Adrenal gland (tissue), 12 donors: ENCODE data around the gene NR2F1-AS1. TPM values are rescaled to one million over a fixed set of nuclear protein-coding genes. Genes with fewer than 3 reads are reported as not detected.

Experiments used
- DNase-seq, 7 donors: peaks; one replicate each; pipeline ENCODE4 v3.0.0-alpha.2; 2019 to 2020
- H3K27ac ChIP-seq, 5 donors: fragments of 200-600 bp; sonication (generic) in 4 of 5; 1 replicate in 3 of 5; 2 replicates in 2 of 5; pipeline versions ENCODE4 v1.5.1 to v1.8.0; 2016 to 2020; ENCODE audit warnings: mild to moderate bottlenecking in 1 of 5
- H3K27me3 ChIP-seq: fragments of 200-600 bp; 2 replicates; pipeline ENCODE4 v1.8.0; 2021
- H3K36me3 ChIP-seq, 2 donors: fragments of 200-600 bp; replicated peaks in 1 of 2; 1 replicate in 1 of 2; 2 replicates in 1 of 2; pipeline versions ENCODE4 v1.5.1 to v1.8.0; 2018 to 2022
- H3K4me1 ChIP-seq, 2 donors: fragments of 200-600 bp; replicated peaks in 1 of 2; 1 replicate in 1 of 2; 2 replicates in 1 of 2; pipeline versions ENCODE4 v1.5.1 to v1.8.0; 2018 to 2021
- H3K4me3 ChIP-seq, 4 donors: fragments of 200-600 bp; sonication (generic) in 3 of 4; one replicate each; pipeline ENCODE4 v1.5.1; 2016 to 2018
- H3K9me3 ChIP-seq, 3 donors: fragments of 200-600 bp; sonication (generic) in 1 of 3; replicated peaks in 1 of 3; 1 replicate in 2 of 3; 2 replicates in 1 of 3; pipeline versions ENCODE4 v1.5.1 to v1.8.0; 2016 to 2021
- POLR2A ChIP-seq, 2 donors: fragments of 450-650 bp; IDR thresholded peaks; one replicate each; pipeline ENCODE4 v1.6.1; 2017; ENCODE audit warnings: antibody characterized with exemption in 2 of 2, mild to moderate bottlenecking in 2 of 2, moderate library complexity in 1 of 2
- WGBS, 4 donors: extraction: QIAGEN DNeasy Blood & Tissue Kit in 2 of 4; methylation state at CpG; one replicate each; pipeline versions ENCODE4 v1.1.5 to v1.1.7; 2013 to 2017; 5-methylcytosine and 5-hydroxymethylcytosine counted together
- intact Hi-C, 2 donors: fragments of 100-400 bp; cut with DNase I; formaldehyde crosslinking; loops; one replicate each; pipeline versions ENCODE4 v1.14.1 to v1.15.0; 2022 to 2023
- polyA plus RNA-seq, 3 donors: library from polyadenylated mRNA; stranded (reverse); fragments of 200-250 nt in 2 of 3; fragments of 350-450 nt in 1 of 3; fragmentation: Illumina TruSeq in 1 of 3; extraction: RNeasy Lipid Tissue Mini Kit (QIAGEN cat#74804) in 1 of 3; gene quantifications; one replicate each; pipeline ENCODE4 v1.2.3, GENCODE V29; 2013 to 2014
- total RNA-seq, 9 donors: library from RNA; depleted of rRNA in 4 of 9; stranded (reverse); fragments of >200 nt in 4 of 9; fragments of 120-200 nt in 1 of 9; fragmentation: NEBNext Ultra II Directional in 1 of 9; extraction: Animal tissue kit (Norgen Biotek cat#: 25700) in 1 of 9; gene quantifications; one replicate each; pipeline versions ENCODE4 v1.1.0 to v1.2.4, GENCODE V29; 2013 to 2023
- TF ChIP-seq, protein P1 (sequence below), 6 experiments: fragments of 450-650 bp in 4 of 6; fragments of 200-600 bp in 2 of 6; sonication (generic) in 1 of 6; IDR thresholded peaks; 1 replicate in 5 of 6; 2 replicates in 1 of 6; pipeline versions ENCODE4 v1.5.1 to v1.8.0; 2016 to 2021; ENCODE audit warnings: antibody characterized with exemption in 6 of 6, mild to moderate bottlenecking in 2 of 6, moderate library complexity in 1 of 6
- donor health status: healthy with polysubstance abuse.
- donor health status: Bipolar disorder and iron deficiency.
- donor health status: DM: yes; HTN: yes; CAD: no.
- donor health status: DM: no; HTN: no; CAD: no.
- donor health status: DM: no; HTN: no; CAD: no.
- donor health status: DM: yes; HTN: yes; CAD: no.

Gene NR2F1-AS1
- total and polyA plus RNA-seq, 12 donors: 13.2 to 107 (median 29.1) TPM

GRCh38 chr5:93573354-93574351, 7.4 kb downstream of the NR2F1-AS1 start:
- H3K4me1 ChIP-seq: peaks cover 0 to 25% of the 10 kb centered on the region in 2 donors
- H3K27me3 ChIP-seq: no peaks in the 10 kb centered on the region
- peak overlapping the region in 1 of 4 donors; percentile 38 for H3K4me3 ChIP-seq
- no peaks in the 10 kb centered on the region for H3K36me3 ChIP-seq
- TF ChIP-seq POLR2A (IDR thresholded peaks at IDR 0.05): no peak
- TF ChIP-seq, protein P1, sequence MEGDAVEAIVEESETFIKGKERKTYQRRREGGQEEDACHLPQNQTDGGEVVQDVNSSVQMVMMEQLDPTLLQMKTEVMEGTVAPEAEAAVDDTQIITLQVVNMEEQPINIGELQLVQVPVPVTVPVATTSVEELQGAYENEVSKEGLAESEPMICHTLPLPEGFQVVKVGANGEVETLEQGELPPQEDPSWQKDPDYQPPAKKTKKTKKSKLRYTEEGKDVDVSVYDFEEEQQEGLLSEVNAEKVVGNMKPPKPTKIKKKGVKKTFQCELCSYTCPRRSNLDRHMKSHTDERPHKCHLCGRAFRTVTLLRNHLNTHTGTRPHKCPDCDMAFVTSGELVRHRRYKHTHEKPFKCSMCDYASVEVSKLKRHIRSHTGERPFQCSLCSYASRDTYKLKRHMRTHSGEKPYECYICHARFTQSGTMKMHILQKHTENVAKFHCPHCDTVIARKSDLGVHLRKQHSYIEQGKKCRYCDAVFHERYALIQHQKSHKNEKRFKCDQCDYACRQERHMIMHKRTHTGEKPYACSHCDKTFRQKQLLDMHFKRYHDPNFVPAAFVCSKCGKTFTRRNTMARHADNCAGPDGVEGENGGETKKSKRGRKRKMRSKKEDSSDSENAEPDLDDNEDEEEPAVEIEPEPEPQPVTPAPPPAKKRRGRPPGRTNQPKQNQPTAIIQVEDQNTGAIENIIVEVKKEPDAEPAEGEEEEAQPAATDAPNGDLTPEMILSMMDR (IDR thresholded peaks at IDR 0.05): no peak
- no peak for DNase-seq
- intact Hi-C loops: loop anchor here (10.0 kb wide), 1 partner anchor 169 kb away; no protein-coding TSS in a partner anchor
- 50 to 68% (median 60%) methylated on average over 31 to 32 of the region's 32 CpGs for WGBS, 4 donors
- H3K27ac ChIP-seq: peak overlapping the region in 4 of 5 donors; percentile 22 to 89 (median 65)
- no peaks in the 10 kb centered on the region for H3K9me3 ChIP-seq

DNA sequence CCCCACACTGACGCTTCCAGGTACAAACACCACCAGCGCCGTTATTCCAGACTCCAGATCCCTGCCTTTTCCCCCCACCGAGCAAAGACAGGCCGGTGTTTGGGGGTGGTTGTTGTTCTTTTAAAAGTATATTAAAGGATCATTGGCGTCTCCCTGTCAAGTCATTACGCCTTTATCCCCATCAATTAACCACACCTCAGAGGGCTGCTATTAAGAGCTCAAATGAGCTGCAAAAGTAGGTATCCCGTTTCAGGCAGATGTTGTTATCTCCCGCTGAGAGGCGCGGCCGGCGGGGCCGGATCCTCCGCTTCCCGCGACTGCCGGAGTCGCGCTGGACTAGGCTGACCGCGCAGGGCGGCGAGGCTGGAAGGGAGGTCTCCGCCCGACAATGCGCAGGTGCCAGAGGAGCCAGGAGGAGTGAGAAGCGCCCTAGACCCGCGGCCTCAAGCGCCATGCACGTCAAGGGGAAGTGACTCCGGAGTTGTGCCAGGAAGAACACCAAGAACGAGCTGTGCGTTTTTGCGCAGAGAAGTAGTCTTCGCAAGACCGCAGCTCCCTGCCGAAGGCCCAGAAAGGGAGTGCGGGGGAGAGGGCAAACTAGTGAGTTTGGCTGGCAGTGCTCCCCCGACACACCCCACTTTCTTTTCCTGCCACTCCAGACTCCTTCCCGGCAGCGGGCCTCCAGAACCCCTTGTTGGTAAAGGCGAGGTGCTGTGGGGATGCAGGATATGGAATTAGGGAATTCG, 8.2 kb downstream of the NR2F1-AS1 start:
- no peak for TF ChIP-seq POLR2A (IDR thresholded peaks at IDR 0.05)
- TF ChIP-seq, protein P1 (IDR thresholded peaks at IDR 0.05): no peak
- H3K27me3 ChIP-seq: no peaks in the 10 kb centered on the region
- H3K36me3 ChIP-seq: no peaks in the 10 kb centered on the region
- DNase-seq: peak in 2 of 7 donors; percentile 20 to 27
- peak overlapping the region in 2 of 4 donors; percentile 4 to 38 for H3K4me3 ChIP-seq
- H3K27ac ChIP-seq: peak overlapping the region in 4 of 5 donors; percentile 22 to 89 (median 60)
- WGBS, 4 donors: 39 to 71% (median 55%) methylated on average over 28 to 45 of the region's 45 CpGs
- no peaks in the 10 kb centered on the region for H3K9me3 ChIP-seq
- peaks cover under 1 to 16% of the 10 kb centered on the region in 2 donors for H3K4me1 ChIP-seq
- intact Hi-C loops: loop anchor here (10.0 kb wide), 1 partner anchor 168 kb away; no protein-coding TSS in a partner anchor

- peak in 2 of 7 donors; percentile 24 to 26 for DNase-seq
- intact Hi-C loops: loop anchor here (10.0 kb wide), 1 partner anchor 167 kb away; no protein-coding TSS in a partner anchor
- H3K27ac ChIP-seq: peak overlapping the region in 4 of 5 donors; percentile 22 to 89 (median 60)
- WGBS, 4 donors: 52 to 78% (median 61%) methylated on average over 35 to 40 of the region's 40 CpGs
- H3K4me1 ChIP-seq: peaks cover 5 to 11% of the 10 kb centered on the region in 2 donors
- H3K9me3 ChIP-seq: no peaks in the 10 kb centered on the region
- TF ChIP-seq POLR2A (IDR thresholded peaks at IDR 0.05): no peak
- TF ChIP-seq, protein P1 (IDR thresholded peaks at IDR 0.05): no peak
- H3K27me3 ChIP-seq: no peaks in the 10 kb centered on the region
- H3K4me3 ChIP-seq: peak overlapping the region in 1 of 4 donors; percentile 38
- no peaks in the 10 kb centered on the region for H3K36me3 ChIP-seq
These were observed 8.9 kb downstream of the NR2F1-AS1 start for GRCh38 chr5:93572101-93572607.
